HG03460 (cell line): ENCODE measurements around the gene MYL6B.
"Not testable (repeated sequence)": the region's sequence is repeated elsewhere in the genome, so short reads cannot be mapped to it uniquely, and the experiment has no call there.

Source experiments
- ATAC-seq: cut with Tn5 transposase; IDR thresholded peaks from one replicate; pipeline ENCODE4 v1.9.1; 2021; ENCODE audit not compliant: unreplicated experiment

The MYL6B gene

DNA sequence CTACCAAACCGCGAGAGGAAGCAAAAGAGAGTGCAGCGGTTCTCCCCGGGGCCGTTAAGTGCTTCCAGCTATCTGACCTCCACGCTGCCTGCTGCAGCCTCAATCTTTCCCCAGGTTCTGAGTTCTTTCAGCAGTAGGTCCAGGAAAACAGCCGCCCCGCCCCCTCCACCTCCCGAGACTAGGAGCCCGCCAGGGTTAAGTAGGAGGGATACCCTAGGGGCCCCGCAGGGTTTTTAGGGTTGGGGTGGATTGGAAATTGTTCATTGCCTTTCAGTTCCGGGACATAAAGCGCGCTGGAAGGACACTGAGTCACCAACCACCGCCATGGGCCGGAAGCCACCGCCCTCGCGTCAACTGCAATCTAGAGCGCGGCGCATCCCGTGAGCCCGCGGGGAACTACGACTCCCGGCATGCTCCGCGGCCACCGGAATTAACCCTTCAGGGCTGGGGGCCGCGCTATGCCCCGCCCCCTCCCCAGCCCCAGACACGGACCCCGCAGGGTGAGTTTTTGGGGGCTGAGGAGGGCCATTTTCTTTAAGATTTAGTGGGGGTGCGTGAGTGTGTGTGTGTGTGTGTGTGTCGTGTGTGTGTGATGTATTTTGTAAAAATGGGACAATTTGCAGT lies at the start of gene MYL6B:
TSS of gene MYL6B (plus strand) at position 456 of the 624 bp plus-strand sequence. CDS start 1,332 bp downstream, outside the sequence.
- ATAC-seq: peak; percentile 84

DNA sequence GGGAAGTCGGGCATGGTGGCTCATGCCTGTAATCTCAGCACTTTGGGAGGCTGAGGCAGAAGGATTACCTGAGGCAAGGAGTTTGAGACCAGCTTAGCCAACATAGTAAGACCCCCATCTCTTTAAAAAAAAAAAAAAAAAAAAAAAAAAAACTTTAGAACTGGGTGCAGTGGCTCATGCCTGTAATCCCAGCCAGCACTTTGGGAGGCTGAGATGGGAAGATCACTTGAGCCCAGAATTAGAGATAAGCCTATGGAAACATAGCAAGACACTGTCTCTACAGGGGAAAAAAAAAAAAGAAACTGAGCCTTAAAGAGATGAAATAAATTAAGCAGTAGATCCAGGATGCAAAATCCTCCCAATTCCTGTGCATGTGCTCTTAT lies 49.7 kb upstream of the MYL6B start:
- no peak for ATAC-seq

GRCh38 chr12:56103066-56103711 lies 49.2 kb upstream of the MYL6B start:
- no peak for ATAC-seq

DNA sequence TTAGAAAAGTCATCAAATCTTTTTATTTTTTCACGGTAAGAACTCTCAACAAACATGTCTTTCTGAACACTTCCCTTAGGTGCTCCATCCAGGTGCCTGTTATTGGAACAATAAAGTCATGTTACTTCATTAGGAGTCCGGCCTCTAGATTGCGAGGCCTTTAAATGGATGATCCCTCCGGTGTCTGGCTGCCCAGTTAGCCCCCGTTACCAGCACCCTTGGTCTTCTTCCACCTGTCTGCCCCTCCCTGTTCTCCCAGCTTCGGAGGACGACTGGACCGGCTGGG lies 48.6 kb upstream of the MYL6B start:
- ATAC-seq: no peak

DNA sequence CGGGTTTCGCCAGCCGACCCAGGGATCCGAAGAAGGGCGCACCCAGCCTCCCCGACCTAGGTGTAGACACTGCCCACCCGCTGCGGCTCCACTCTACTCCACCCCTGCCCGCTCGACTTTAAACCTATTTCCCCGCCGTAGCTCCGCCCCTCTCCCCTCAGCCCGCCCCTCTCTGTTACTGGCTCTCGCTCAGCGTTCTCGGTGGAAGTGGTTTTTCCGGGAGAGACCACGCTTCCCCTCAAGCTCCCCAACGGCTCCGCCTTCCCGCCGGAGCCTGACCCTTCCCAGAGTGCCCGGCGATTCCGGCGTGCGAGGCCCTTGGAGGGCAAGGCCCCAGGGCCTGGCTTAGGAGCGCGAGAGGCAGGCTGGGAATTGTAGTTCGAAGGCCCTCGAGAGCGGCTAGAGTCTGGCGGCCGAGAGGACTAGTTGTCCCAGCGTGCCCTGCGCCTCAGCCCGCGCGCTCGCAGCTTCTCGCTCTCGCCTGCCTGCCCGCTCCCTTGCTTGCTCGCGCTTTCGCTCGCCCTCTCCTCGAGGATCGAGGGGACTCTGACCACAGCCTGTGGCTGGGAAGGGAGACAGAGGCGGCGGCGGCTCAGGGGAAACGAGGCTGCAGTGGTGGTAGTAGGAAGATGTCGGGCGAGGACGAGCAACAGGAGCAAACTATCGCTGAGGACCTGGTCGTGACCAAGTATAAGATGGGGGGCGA lies 48.1 kb upstream of the MYL6B start, which contains the start of gene PA2G4:
TSS of gene PA2G4 (plus strand) at position 451 of the 706 bp plus-strand sequence. CDS start at position 630, 179 bp downstream.
- ATAC-seq: peak; percentile 93

- ATAC-seq: peak; percentile 22
These were observed 47.4 kb upstream of the MYL6B start for GRCh38 chr12:56104815-56105608.

DNA sequence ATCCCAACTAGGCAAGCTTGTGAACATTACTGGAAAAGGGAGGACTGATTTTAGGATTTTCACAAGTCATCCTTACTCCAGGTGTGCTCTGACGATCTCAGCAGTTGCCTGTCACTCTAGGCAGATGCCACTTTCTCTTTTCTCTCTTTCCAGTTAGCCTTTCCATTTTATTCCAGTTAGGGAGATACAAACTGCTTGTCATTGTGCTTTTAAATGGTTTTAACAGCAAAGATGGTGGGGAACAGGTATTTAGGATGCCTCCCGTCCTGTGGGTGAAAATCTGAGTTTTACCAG lies 46.8 kb upstream of the MYL6B start:
- ATAC-seq: no peak

- no peak for ATAC-seq
These were observed 45.1 kb upstream of the MYL6B start for GRCh38 chr12:56107242-56107641.

- no peak for ATAC-seq
These were observed 41.8 kb upstream of the MYL6B start for GRCh38 chr12:56110571-56110970.

GRCh38 chr12:56114084-56114483 lies 38.3 kb upstream of the MYL6B start:
- ATAC-seq: no peak

DNA sequence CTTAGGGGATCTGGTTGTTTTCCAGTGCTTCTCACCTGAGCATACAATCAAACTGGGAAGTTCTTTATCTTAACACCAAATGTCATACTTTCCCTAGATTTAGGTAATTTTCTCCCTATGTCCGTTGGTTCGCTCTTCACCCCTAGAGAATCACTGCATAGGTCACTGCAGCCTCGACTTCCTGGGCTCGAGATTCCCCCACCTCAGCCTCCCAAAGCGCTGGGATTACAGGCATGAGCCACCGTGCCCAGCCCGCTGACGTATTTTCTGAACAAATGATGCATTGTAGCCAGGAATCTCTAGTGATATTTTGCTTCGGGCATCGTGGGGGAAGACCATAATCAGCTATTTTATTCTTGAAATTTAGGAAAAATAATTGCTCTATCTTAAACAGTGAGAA lies 37.1 kb upstream of the MYL6B start:
- no peak for ATAC-seq

- peak; percentile 39 for ATAC-seq
These were observed 35.9 kb upstream of the MYL6B start, which contains the start of gene RPL41 for GRCh38 chr12:56116267-56117081. TSS of gene RPL41 (plus strand) at chr12:56116633.

DNA sequence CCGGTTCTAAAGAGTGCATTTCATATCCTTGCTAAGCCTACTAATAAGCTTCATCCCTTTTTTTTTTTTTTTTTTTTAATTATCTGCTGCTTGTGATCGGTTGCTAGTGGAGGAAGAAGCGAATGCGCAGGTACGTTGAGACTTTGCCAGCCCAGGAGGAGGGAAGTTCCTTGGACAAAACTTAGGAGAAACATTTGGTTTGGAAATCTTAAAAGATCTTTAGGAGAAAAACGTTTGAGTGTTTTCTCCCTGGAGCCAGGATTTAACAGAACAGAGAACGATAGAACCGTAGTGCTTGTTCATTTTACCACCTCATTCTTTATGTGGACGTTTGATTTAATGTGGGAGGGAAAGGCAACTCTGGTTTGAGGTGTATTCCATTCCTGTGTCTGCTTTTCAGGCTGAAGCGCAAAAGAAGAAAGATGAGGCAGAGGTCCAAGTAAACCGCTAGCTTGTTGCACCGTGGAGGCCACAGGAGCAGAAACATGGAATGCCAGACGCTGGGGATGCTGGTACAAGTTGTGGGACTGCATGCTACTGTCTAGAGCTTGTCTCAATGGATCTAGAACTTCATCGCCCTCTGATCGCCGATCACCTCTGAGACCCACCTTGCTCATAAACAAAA lies 35.2 kb upstream of the MYL6B start:
- not testable (repeated sequence) for ATAC-seq

- ATAC-seq: peak; percentile 71
These were observed 34.4 kb upstream of the MYL6B start, which contains the start of gene ZC3H10 for GRCh38 chr12:56117778-56118687. TSS of gene ZC3H10 (plus strand) at chr12:56118266. CDS start at chr12:56120563, 2,297 bp downstream.

DNA sequence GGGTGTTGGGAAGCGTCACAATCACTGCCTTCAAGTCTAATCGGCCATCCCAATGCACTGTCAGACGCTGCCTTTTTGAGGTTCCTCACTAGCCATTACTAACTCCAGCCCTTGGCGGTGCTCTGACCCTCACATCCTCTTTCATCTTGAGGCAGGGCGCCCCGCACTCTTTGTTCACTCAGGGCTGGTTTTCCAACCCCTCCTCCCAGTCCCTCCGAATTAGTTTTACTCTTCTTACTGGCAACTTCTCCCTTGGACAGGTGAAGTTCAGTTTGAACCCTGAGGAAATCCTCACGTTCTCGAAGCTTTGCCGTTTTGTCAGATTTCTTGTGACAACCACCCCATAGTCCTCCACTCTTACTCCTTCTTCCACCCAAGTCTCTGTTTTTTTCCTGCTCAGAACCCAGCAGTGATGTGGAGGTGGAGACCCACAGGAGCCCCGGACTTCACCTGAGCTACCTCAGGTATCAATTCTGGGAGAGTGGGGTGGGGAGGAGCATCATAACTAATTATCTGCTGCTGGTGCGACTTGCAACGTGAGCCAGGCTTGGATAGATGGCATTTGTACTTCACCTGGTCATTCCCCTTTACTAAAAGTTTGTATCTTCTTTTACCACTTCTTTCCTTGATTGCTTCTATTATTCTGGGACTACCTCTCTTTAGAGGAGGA lies 33.6 kb upstream of the MYL6B start:
- ATAC-seq: peak; percentile 1

DNA sequence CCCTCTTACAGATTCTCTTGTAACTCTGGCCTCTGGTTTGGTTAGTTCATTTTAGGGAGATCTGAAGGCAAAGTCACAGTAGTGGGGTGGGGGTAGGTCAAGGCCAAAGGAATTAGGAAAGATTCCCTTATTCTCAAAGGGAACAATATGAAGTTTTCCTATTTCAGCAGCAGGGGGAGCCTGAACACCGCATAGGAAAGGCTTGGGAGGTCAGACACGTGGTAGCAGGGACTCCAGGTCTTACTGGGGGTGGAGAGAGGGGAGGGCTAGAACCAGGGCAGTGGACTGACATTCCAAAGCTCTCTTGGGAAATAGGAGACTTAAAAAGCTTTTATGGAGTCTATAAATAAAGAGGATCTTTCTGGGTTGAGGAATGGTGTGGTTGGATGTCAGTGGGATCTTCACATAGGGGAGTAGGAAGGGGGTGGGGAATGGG lies 33.0 kb upstream of the MYL6B start:
- no peak for ATAC-seq

GRCh38 chr12:56120158-56120846 lies 32.1 kb upstream of the MYL6B start:
- no peak for ATAC-seq
